SK-N-MC (cell line): ENCODE measurements around the gene PKNOX2.

Source experiments
- DNase-seq: peaks from one replicate; pipeline ENCODE4 v3.0.0-alpha.2; 2011; ENCODE audit warnings: low read depth, low spot score
- H3K27ac ChIP-seq: fragments of 200-600 bp; sonication (generic); 2 replicates; pipeline ENCODE4 v1.5.1; 2016; ENCODE audit warnings: mixed run types
- H3K36me3 ChIP-seq: fragments of 200-600 bp; sonication (generic); 2 replicates; pipeline ENCODE4 v1.6.1; 2017; ENCODE audit warnings: antibody characterized with exemption, low read length, mixed read lengths; ENCODE audit not compliant: insufficient read depth
- H3K4me3 ChIP-seq: fragments of 200-600 bp; sonication (generic); 2 replicates; pipeline ENCODE4 v1.5.1; 2016
- H3K9ac ChIP-seq: fragments of 200-600 bp; sonication (generic); 2 replicates; pipeline ENCODE4 v1.8.0; 2017; ENCODE audit warnings: mixed run types, mixed read lengths; ENCODE audit not compliant: insufficient read length
- H3K9me3 ChIP-seq: fragments of 200-600 bp; sonication (generic); 2 replicates; pipeline ENCODE4 v1.6.1; 2017; ENCODE audit warnings: low read depth, mild to moderate bottlenecking, antibody characterized with exemption, low read length, moderate library complexity, mixed read lengths
- EZH2 ChIP-seq: fragments of 200-600 bp; sonication (generic); IDR thresholded peaks from one replicate; pipeline ENCODE4 v1.6.1; 2017; ENCODE audit warnings: antibody characterized with exemption
- FOXP2 ChIP-seq: optimal IDR thresholded peaks from 2 replicates; pipeline ENCODE3; 2011; ENCODE audit warnings: mild to moderate bottlenecking, moderate library complexity; ENCODE audit not compliant: insufficient read depth; ENCODE audit errors: extremely low read length, control extremely low read depth
- POLR2AphosphoS5 ChIP-seq: IDR thresholded peaks from 2 replicates; pipeline ENCODE4 v1.6.1; 2012; ENCODE audit warnings: mild to moderate bottlenecking, low read depth, low read length, borderline replicate concordance

Gene PKNOX2

GRCh38 chr11:125290263-125290662 is 125.7 kb downstream of the PKNOX2 start:
- no peak for DNase-seq

GRCh38 chr11:125292100-125292499 is 127.5 kb downstream of the PKNOX2 start:
- Histone ChIP-seq H3K36me3 (no peaks in the 10 kb centered on the region), H3K4me3 (no peak overlapping the region), H3K27ac (no peak overlapping the region), H3K9ac (no peak overlapping the region), H3K9me3 (no peaks in the 10 kb centered on the region)
- DNase-seq, result no peak
- TF ChIP-seq EZH2 (no peak), POLR2AphosphoS5 (no peak), FOXP2 (no peak)

More at GRCh38 chr11:125290263-125290662, 125.7 kb downstream of the PKNOX2 start:
- no peak overlapping the region for H3K27ac ChIP-seq
- TF ChIP-seq POLR2AphosphoS5 (no peak), FOXP2 (no peak), EZH2 (no peak)
- H3K4me3 ChIP-seq, result peak overlapping the region; percentile 35; the same call in 1 of the 2 replicates
- H3K9ac ChIP-seq, result no peak overlapping the region
- H3K9me3 ChIP-seq, result no peaks in the 10 kb centered on the region
- H3K36me3 ChIP-seq, result no peaks in the 10 kb centered on the region

GRCh38 chr11:125293596-125293995 is 129.0 kb downstream of the PKNOX2 start:
- Histone ChIP-seq H3K27ac (no peak overlapping the region), H3K9me3 (no peaks in the 10 kb centered on the region), H3K36me3 (no peaks in the 10 kb centered on the region), H3K9ac (no peak overlapping the region), H3K4me3 (no peak overlapping the region)
- DNase-seq, result no peak
- TF ChIP-seq EZH2, result no peak

- TF ChIP-seq POLR2AphosphoS5 (no peak), FOXP2 (no peak), EZH2 (no peak)
- Histone ChIP-seq H3K9ac (no peak overlapping the region), H3K36me3 (no peaks in the 10 kb centered on the region), H3K4me3 (no peak overlapping the region), H3K27ac (no peak overlapping the region), H3K9me3 (no peaks in the 10 kb centered on the region)
- no peak for DNase-seq
Observed at GRCh38 chr11:125295931-125296330, 131.4 kb downstream of the PKNOX2 start.

- no peak overlapping the region for H3K9ac ChIP-seq
- H3K9me3 ChIP-seq, result no peaks in the 10 kb centered on the region
- H3K36me3 ChIP-seq, result no peaks in the 10 kb centered on the region
- TF ChIP-seq POLR2AphosphoS5 (no peak), EZH2 (no peak), FOXP2 (no peak)
- H3K27ac ChIP-seq, result no peak overlapping the region
- no peak overlapping the region for H3K4me3 ChIP-seq
- DNase-seq, result no peak
Observed at GRCh38 chr11:125297346-125297915, 132.9 kb downstream of the PKNOX2 start.

- no peak overlapping the region for H3K9ac ChIP-seq
- H3K36me3 ChIP-seq, result no peaks in the 10 kb centered on the region
- H3K4me3 ChIP-seq, result no peak overlapping the region
- no peak for DNase-seq
- TF ChIP-seq EZH2, result no peak
- TF ChIP-seq FOXP2, result no peak
- no peak for TF ChIP-seq POLR2AphosphoS5
- no peak overlapping the region for H3K27ac ChIP-seq
- no peaks in the 10 kb centered on the region for H3K9me3 ChIP-seq
Observed at GRCh38 chr11:125299061-125299615, 134.6 kb downstream of the PKNOX2 start.

- no peak overlapping the region for H3K4me3 ChIP-seq
- no peak overlapping the region for H3K9ac ChIP-seq
- DNase-seq, result no peak
- H3K36me3 ChIP-seq, result no peaks in the 10 kb centered on the region
- no peak for TF ChIP-seq FOXP2
- no peak for TF ChIP-seq POLR2AphosphoS5
- TF ChIP-seq EZH2, result no peak
- H3K27ac ChIP-seq, result no peak overlapping the region
- H3K9me3 ChIP-seq, result no peaks in the 10 kb centered on the region
Observed at GRCh38 chr11:125299821-125300220, 135.3 kb downstream of the PKNOX2 start.

- Histone ChIP-seq H3K9ac (no peak overlapping the region), H3K4me3 (no peak overlapping the region), H3K36me3 (no peaks in the 10 kb centered on the region), H3K9me3 (no peaks in the 10 kb centered on the region), H3K27ac (no peak overlapping the region; the same call in 1 of the 2 replicates)
- TF ChIP-seq EZH2, result no peak
- DNase-seq, result no peak
Observed at GRCh38 chr11:125300791-125301218, 136.3 kb downstream of the PKNOX2 start.

- no peak overlapping the region for H3K9ac ChIP-seq
- TF ChIP-seq EZH2, result no peak
- no peak for TF ChIP-seq POLR2AphosphoS5
- TF ChIP-seq FOXP2, result no peak
- no peaks in the 10 kb centered on the region for H3K36me3 ChIP-seq
- H3K27ac ChIP-seq, result no peak overlapping the region; the same call in 1 of the 2 replicates
- H3K9me3 ChIP-seq, result no peaks in the 10 kb centered on the region
- no peak for DNase-seq
- no peak overlapping the region for H3K4me3 ChIP-seq
Observed at GRCh38 chr11:125301346-125301745, 136.8 kb downstream of the PKNOX2 start.
